Gastroesophageal sphincter (tissue), 4 donors: ENCODE results near the gene SH3TC2. TPM values are rescaled to one million over a fixed set of nuclear protein-coding genes. Genes with fewer than 3 reads are reported as not detected.

Source experiments
- ATAC-seq: fragments of 150-250 bp; one replicate; pipeline ENCODE4 v1.9.1; 2016; ENCODE audit warnings: mild to moderate bottlenecking, moderate library complexity
- H3K27ac ChIP-seq, 4 donors: fragments of 200-600 bp; sonication (generic) in 3 of 4; 1 replicate in 3 of 4; 2 replicates in 1 of 4; pipeline ENCODE4 v1.5.1; 2016 to 2019
- H3K27me3 ChIP-seq: fragments of 200-600 bp; sonication (generic); one replicate; pipeline ENCODE4 v1.5.1; 2019
- H3K36me3 ChIP-seq, 2 donors: fragments of 200-600 bp; sonication (generic); one replicate each; pipeline ENCODE4 v1.5.1; 2019; ENCODE audit warnings: control low read depth in 1 of 2
- H3K4me1 ChIP-seq, 3 donors: fragments of 200-600 bp; sonication (generic); 1 replicate in 2 of 3; 2 replicates in 1 of 3; pipeline ENCODE4 v1.5.1; 2016 to 2019; ENCODE audit warnings: control low read depth in 2 of 3
- H3K4me3 ChIP-seq, 2 donors: fragments of 200-600 bp; sonication (generic); one replicate each; pipeline ENCODE4 v1.5.1; 2019; ENCODE audit warnings: mild to moderate bottlenecking in 1 of 2, moderate library complexity in 1 of 2
- H3K9me3 ChIP-seq, 3 donors: fragments of 200-600 bp; sonication (generic); one replicate each; pipeline ENCODE4 v1.5.1; 2017 to 2019; ENCODE audit warnings: control low read depth in 2 of 3
- EP300 ChIP-seq: sonication (generic); formaldehyde crosslinking; IDR thresholded peaks from one replicate; pipeline ENCODE4 v1.6.1; 2017; ENCODE audit warnings: antibody characterized with exemption, mild to moderate bottlenecking
- POLR2A ChIP-seq, 2 donors: fragments of 450-650 bp; IDR thresholded peaks; one replicate each; pipeline ENCODE4 v1.6.1; 2017; ENCODE audit warnings: antibody characterized with exemption in 2 of 2, mild to moderate bottlenecking in 2 of 2, moderate library complexity in 1 of 2
- POLR2AphosphoS5 ChIP-seq: sonication (generic); formaldehyde crosslinking; IDR thresholded peaks from one replicate; pipeline ENCODE4 v1.6.1; 2017; ENCODE audit warnings: antibody characterized with exemption
- WGBS, 2 donors: methylation state at CpG; one replicate each; pipeline ENCODE4 v1.1.5; 2018; ENCODE audit warnings: low coverage in 1 of 2; 5-methylcytosine and 5-hydroxymethylcytosine counted together
- total RNA-seq, 4 donors: library from RNA; depleted of rRNA; stranded (reverse); fragments of >200 nt; gene quantifications; one replicate each; pipeline ENCODE4 v1.1.0, GENCODE V29; 2016
- TF ChIP-seq, protein P1 (sequence below), 4 experiments: fragments of 200-600 bp in 2 of 4; fragments of 450-650 bp in 2 of 4; sonication (generic) in 1 of 4; IDR thresholded peaks; one replicate each; pipeline ENCODE4 v1.5.1; 2017 to 2019; ENCODE audit warnings: antibody characterized with exemption in 4 of 4, mild to moderate bottlenecking in 2 of 4, moderate library complexity in 2 of 4

Gene SH3TC2
- total RNA-seq, 4 donors from 2014 or later: 2.3 to 5.0 (median 3.5) TPM

DNA sequence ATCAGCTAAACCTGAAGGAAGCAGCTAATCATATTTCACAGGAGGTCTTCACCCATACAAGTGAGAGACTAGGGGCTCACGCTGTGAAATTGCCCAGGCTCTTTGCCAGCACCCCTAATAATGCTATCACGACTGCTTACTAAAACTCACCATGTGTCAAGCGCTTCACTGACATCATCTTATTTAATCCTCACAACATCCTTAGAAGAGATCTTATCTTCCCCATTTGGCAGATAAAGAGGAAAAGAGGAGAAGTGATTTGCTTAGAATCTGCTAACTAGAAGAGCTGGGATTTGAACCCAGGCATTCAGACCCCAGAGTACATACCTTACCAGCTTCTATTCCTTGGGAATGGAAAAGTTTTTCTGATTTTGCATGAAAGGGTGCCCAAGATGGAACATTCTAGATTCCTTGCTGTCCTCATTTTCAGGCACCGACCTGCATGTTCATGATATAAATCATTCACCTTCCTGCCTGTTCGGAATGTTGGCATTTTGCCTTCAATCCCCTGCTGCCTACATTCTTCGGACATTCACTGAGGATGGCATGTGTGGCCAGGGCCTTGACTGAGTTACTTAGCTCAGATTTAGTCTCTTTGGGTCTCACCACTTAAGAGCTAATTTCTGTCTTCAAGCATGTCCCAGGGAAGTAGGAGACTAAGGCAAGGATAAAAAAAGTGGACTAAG, 88.1 kb downstream of the SH3TC2 start:
- Histone ChIP-seq H3K27me3 (no peaks in the 10 kb centered on the region), H3K27ac (no peak overlapping the region), H3K9me3 (no peaks in the 10 kb centered on the region), H3K36me3 (no peaks in the 10 kb centered on the region), H3K4me3 (no peak overlapping the region), H3K4me1 (peaks cover 0 to 34% (median 8%) of the 10 kb centered on the region in 3 donors)
- 63 to 76% methylated on average over 2 to 4 of the region's 6 CpGs for WGBS, 2 donors
- TF ChIP-seq, protein P1, sequence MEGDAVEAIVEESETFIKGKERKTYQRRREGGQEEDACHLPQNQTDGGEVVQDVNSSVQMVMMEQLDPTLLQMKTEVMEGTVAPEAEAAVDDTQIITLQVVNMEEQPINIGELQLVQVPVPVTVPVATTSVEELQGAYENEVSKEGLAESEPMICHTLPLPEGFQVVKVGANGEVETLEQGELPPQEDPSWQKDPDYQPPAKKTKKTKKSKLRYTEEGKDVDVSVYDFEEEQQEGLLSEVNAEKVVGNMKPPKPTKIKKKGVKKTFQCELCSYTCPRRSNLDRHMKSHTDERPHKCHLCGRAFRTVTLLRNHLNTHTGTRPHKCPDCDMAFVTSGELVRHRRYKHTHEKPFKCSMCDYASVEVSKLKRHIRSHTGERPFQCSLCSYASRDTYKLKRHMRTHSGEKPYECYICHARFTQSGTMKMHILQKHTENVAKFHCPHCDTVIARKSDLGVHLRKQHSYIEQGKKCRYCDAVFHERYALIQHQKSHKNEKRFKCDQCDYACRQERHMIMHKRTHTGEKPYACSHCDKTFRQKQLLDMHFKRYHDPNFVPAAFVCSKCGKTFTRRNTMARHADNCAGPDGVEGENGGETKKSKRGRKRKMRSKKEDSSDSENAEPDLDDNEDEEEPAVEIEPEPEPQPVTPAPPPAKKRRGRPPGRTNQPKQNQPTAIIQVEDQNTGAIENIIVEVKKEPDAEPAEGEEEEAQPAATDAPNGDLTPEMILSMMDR (IDR thresholded peaks at IDR 0.05): no peak
- TF ChIP-seq POLR2AphosphoS5: no peak
- TF ChIP-seq POLR2A (IDR thresholded peaks at IDR 0.05): no peak
- TF ChIP-seq EP300: no peak
- ATAC-seq: no peak

DNA sequence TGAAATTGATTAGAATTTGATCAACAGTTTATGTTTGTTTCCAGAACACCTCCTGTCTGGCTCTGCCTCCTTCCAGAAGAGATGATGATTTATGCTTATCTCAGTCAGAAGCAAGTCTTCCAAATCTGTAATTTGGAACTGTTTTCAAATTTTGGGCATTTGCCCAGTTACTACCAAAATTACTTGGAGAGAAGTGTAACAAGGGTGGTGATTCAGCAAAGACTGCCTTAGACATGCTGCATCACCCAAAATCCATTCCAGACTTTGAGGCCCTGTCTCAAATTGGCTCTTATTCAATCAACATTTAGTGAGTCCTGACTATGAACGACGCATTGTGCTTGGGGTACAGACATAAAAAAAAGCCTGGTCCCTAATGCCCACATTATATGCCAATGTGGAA, 89.4 kb downstream of the SH3TC2 start:
- peaks cover 0 to 38% (median 8%) of the 10 kb centered on the region in 3 donors for H3K4me1 ChIP-seq
- ATAC-seq: no peak
- 17 to 33% methylated on average over 1 to 2 of the region's 2 CpGs for WGBS, 2 donors
- H3K4me3 ChIP-seq: no peak overlapping the region
- TF ChIP-seq POLR2AphosphoS5 (no peak), POLR2A (IDR thresholded peaks at IDR 0.05) (no peak), EP300 (no peak)
- TF ChIP-seq, protein P1 (IDR thresholded peaks at IDR 0.05): no peak
- no peaks in the 10 kb centered on the region for H3K27me3 ChIP-seq
- H3K27ac ChIP-seq: peak overlapping the region in 3 of 4 donors; percentile 53 to 76 (median 74)
- no peaks in the 10 kb centered on the region for H3K9me3 ChIP-seq
- H3K36me3 ChIP-seq: no peaks in the 10 kb centered on the region

DNA sequence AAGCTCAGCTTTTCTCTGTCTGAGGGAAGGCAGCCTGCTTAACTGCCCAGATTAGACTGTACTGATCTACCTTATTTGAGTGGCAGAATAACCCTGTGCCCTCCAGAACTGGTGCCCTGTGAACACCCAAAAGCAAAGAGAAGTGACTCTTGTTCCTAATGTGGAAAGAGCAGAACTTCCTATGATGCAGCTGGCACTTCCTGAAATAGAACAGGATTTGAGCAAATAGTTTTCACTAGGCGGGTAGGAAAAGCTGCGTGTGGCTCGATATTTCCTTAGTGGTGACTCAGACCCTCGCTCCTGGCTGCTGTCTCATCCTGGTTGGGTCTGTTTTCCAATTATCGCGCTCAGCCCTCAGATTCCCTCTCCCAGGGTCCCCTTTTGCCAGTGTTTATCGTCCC, 89.9 kb downstream of the SH3TC2 start:
- no peak overlapping the region for H3K4me3 ChIP-seq
- H3K9me3 ChIP-seq: no peaks in the 10 kb centered on the region
- TF ChIP-seq, protein P1 (IDR thresholded peaks at IDR 0.05): no peak
- TF ChIP-seq POLR2A (IDR thresholded peaks at IDR 0.05) (no peak), POLR2AphosphoS5 (peak; percentile 71)
- H3K36me3 ChIP-seq: no peaks in the 10 kb centered on the region
- peaks cover 0 to 38% (median 8%) of the 10 kb centered on the region in 3 donors for H3K4me1 ChIP-seq
- no peaks in the 10 kb centered on the region for H3K27me3 ChIP-seq
- WGBS, 2 donors: 25% methylated on average over 7 of the region's 7 CpGs; no CpG with 5 or more reads in 1 of the 2 donors
- ATAC-seq: peak; percentile 86
- H3K27ac ChIP-seq: peak overlapping the region; percentile 49 to 76 (median 64)

DNA sequence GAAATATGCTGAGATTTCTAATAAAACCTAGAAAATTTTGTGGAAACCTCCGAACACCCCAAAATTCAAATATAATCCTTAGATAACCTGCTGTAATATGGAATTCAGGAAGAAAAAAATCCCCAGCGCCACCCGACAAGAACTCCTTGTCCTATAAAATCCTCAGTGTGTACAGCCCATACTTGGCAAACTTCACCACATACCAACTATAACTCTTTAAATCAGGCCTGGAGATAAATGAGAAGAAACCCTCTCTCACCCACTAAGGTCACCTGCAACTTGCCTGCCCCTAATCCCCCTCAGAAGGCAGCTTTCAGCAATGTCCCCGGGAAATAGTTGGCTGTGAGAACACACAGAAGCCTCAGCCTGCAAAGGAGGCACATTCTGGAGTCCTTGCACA, 90.5 kb downstream of the SH3TC2 start:
- peak; percentile 17 for ATAC-seq
- Histone ChIP-seq H3K9me3 (no peaks in the 10 kb centered on the region), H3K27ac (peak overlapping the region; percentile 49 to 76 (median 62)), H3K27me3 (no peaks in the 10 kb centered on the region), H3K4me1 (peaks cover 0 to 38% (median 8%) of the 10 kb centered on the region in 3 donors), H3K36me3 (no peaks in the 10 kb centered on the region), H3K4me3 (no peak overlapping the region)
- TF ChIP-seq POLR2A (IDR thresholded peaks at IDR 0.05): no peak
- TF ChIP-seq EP300: no peak
- TF ChIP-seq, protein P1 (IDR thresholded peaks at IDR 0.05): no peak
- no peak for TF ChIP-seq POLR2AphosphoS5
- WGBS, 2 donors: 75 to 81% methylated on average over 4 of the region's 4 CpGs

DNA sequence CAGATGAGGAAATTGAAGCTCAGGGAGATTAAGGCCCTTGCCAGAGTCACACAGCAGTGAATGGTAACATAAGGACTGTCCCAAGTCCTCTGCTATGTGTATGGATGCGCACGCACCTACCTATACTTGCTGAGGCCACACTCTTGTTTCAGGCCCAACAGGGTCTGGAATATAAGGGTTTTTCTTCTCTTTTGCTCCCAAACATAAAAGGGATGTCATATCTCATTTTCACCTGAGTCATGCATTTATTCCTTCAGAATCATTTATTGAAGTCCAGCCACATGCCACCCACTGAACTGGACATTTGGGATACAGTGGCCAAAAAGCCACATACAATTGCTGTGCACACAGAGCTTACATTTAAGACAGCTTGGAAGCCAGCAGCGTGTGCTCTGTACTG, 92.0 kb downstream of the SH3TC2 start:
- Histone ChIP-seq H3K36me3 (no peaks in the 10 kb centered on the region), H3K27ac (peak overlapping the region in 1 of 4 donors; percentile 59), H3K9me3 (no peaks in the 10 kb centered on the region), H3K4me1 (peaks cover 0 to 45% (median 11%) of the 10 kb centered on the region in 3 donors), H3K27me3 (no peaks in the 10 kb centered on the region), H3K4me3 (no peak overlapping the region)
- no peak for TF ChIP-seq POLR2AphosphoS5
- TF ChIP-seq, protein P1 (IDR thresholded peaks at IDR 0.05): no peak
- ATAC-seq: no peak
- WGBS, 2 donors: 89 to 97% methylated on average over 3 of the region's 3 CpGs
